ENCODE measurements around the gene TTLL10.

The TTLL10 gene

DNA sequence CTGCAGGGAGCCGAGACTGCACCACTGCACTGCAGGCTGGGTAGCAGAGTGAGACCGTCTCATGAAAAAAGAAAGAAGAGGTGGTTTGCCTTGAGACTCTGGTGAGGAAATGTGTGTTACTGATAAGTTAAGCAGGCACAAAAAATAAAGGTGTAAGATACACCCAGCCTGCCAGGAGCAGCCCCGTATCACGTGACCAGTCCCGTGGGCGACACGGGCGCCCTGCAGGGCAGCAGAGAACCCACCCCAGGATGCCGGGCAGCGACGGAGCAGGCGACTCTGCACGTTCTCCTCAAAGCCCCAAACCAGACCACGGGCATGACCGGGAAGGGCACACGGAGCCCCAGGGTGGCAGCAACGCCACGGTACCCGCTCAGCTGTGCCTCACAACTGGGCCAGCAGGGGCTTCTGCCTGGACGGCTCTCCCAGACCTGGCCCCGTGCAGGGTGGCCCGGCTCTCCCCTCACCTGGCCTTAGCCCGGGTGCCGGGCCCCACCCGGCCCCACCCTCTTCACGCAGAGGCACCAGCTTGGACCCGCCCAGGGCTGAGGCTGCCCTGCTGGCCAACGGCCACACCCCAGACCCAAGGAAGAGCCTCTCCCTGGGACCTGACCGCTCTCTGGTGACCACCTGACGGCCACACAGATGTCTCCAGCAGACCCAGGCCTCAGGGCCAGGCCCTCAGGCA, 48.4 kb downstream of the TTLL10 start:
- H3K4me1 ChIP-seq (ENCODE audit: control insufficient read depth, insufficient read depth, low read length) = no peaks in the 10 kb centered on the region
- no peak overlapping the region for H3K4me3 ChIP-seq (ENCODE audit: low read depth, low read length)
- H3K9ac ChIP-seq (ENCODE audit: low read depth, low read length) = no peak overlapping the region
- H3K27ac ChIP-seq (ENCODE audit: low read depth, low read length) = no peak overlapping the region
- no peaks in the 10 kb centered on the region for H3K9me3 ChIP-seq (ENCODE audit: control insufficient read depth, insufficient read depth, low read length)
- H3K27me3 ChIP-seq (ENCODE audit: control insufficient read depth, insufficient read depth, low read length) = no peaks in the 10 kb centered on the region
- H3K36me3 ChIP-seq (ENCODE audit: control insufficient read depth, insufficient read depth, low read length) = peaks cover 58% of the 10 kb centered on the region

DNA sequence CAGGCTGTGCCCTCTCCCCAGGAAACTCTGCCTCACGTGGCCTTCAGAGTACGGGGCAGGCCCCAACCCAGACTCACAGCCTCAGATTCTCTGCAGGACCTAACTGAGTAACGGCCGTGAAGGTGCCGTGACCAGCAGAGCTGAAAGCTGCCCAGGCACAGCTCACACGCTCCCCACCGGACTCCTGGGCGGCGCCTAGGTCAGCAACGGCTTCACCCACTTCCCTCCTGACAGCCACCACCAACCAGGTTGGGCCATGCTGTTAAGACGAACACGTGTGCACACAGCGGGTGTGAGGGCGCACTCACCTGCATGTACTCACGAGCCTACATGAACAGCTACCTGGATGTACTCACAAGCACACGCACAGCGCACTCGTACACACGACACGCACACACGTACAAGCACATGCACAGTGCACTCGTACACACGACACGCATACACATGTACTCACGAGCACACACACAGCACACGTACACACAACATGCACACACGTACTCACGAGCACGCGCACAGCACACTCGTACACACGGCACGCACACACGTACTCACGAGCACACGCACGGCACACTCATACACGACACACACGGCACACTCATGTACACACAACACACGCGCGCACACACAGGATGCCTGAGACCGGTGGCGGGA, 49.0 kb downstream of the TTLL10 start:
- no peaks in the 10 kb centered on the region for H3K9me3 ChIP-seq (ENCODE audit: control insufficient read depth, insufficient read depth, low read length)
- H3K4me1 ChIP-seq (ENCODE audit: control insufficient read depth, insufficient read depth, low read length) = no peaks in the 10 kb centered on the region
- no peak overlapping the region for H3K9ac ChIP-seq (ENCODE audit: low read depth, low read length)
- H3K4me3 ChIP-seq (ENCODE audit: low read depth, low read length) = no peak overlapping the region
- H3K27me3 ChIP-seq (ENCODE audit: control insufficient read depth, insufficient read depth, low read length) = no peaks in the 10 kb centered on the region
- H3K36me3 ChIP-seq (ENCODE audit: control insufficient read depth, insufficient read depth, low read length) = peaks cover 56% of the 10 kb centered on the region
- H3K27ac ChIP-seq (ENCODE audit: low read depth, low read length) = no peak overlapping the region

DNA sequence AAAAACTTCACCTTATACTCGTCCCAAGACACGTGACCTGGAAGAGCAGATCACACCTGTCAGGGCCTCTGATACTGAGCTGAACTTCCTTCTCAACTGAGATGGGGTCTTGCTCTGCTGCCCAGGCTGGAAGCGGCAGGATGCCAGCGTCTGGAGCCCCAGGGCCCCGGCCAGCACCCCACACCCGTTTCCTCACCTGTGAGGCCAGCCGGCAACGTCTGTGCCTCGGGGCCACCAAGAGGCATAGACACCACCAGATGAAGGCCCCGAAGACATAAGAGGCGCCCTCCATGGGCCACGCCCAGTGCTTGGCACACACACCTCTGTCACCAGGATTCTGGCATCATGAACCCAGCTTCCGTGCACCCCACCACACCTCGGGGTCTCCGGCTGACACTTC, 49.6 kb downstream of the TTLL10 start:
- H3K36me3 ChIP-seq (ENCODE audit: control insufficient read depth, insufficient read depth, low read length) = peaks cover 56% of the 10 kb centered on the region
- no peak overlapping the region for H3K4me3 ChIP-seq (ENCODE audit: low read depth, low read length)
- no peaks in the 10 kb centered on the region for H3K27me3 ChIP-seq (ENCODE audit: control insufficient read depth, insufficient read depth, low read length)
- no peaks in the 10 kb centered on the region for H3K4me1 ChIP-seq (ENCODE audit: control insufficient read depth, insufficient read depth, low read length)
- H3K9ac ChIP-seq (ENCODE audit: low read depth, low read length) = no peak overlapping the region
- no peak overlapping the region for H3K27ac ChIP-seq (ENCODE audit: low read depth, low read length)
- no peaks in the 10 kb centered on the region for H3K9me3 ChIP-seq (ENCODE audit: control insufficient read depth, insufficient read depth, low read length)

DNA sequence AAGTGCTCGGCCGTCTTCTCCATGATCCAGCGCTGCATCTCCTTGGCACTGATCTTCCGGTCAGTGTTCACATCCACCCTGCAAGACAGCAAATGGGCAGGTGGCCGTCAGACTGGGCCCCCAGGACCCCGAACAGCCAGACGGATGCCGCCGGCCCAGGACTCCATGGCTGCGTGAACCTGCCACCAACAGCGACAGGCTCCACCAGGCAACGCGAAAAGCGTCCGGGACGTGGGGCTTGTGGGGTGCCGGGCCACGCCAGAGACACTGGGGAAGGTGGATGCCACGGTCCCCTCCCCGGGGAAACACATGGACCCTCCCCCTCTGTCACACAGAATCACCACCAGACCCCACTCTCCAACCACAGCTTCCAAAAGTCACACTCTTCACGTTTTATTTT, 50.2 kb downstream of the TTLL10 start:
- Histone ChIP-seq H3K36me3 (ENCODE audit: control insufficient read depth, insufficient read depth, low read length) (peaks cover 57% of the 10 kb centered on the region), H3K4me1 (ENCODE audit: control insufficient read depth, insufficient read depth, low read length) (no peaks in the 10 kb centered on the region), H3K27ac (ENCODE audit: low read depth, low read length) (no peak overlapping the region), H3K9ac (ENCODE audit: low read depth, low read length) (no peak overlapping the region), H3K9me3 (ENCODE audit: control insufficient read depth, insufficient read depth, low read length) (no peaks in the 10 kb centered on the region), H3K4me3 (ENCODE audit: low read depth, low read length) (no peak overlapping the region), H3K27me3 (ENCODE audit: control insufficient read depth, insufficient read depth, low read length) (no peaks in the 10 kb centered on the region)

DNA sequence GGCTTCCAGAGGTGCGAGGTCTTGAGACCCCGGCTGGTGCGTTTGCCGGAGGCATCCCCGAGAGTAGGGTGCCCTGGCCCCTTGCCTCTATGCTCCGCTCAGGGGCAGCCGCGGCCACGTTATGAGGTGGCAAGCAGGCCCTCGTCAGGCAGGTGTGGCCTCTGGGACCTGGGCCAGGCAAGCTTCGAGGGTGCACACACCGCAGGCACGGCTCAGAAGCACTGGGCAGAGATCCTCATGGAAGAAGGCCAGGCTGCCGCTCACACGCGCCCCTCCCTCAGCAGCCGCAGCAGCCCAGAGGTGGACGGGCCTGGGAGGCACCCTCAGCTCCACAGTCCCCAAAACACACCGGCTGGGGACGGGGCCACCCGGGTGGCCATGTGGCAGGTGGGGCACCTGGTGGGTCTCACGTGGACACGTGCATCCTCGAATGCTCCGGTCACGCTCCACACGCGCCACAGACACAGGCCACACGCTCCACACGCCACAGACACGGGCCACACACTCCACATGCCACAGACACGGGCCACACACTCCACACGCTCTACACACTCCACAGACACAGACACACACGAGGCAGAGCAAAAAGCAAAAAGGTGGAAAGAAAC, 51.7 kb downstream of the TTLL10 start:
- Histone ChIP-seq H3K4me3 (ENCODE audit: low read depth, low read length) (no peak overlapping the region), H3K9ac (ENCODE audit: low read depth, low read length) (no peak overlapping the region), H3K27ac (ENCODE audit: low read depth, low read length) (no peak overlapping the region), H3K9me3 (ENCODE audit: control insufficient read depth, insufficient read depth, low read length) (no peaks in the 10 kb centered on the region), H3K36me3 (ENCODE audit: control insufficient read depth, insufficient read depth, low read length) (peaks cover 57% of the 10 kb centered on the region), H3K4me1 (ENCODE audit: control insufficient read depth, insufficient read depth, low read length) (no peaks in the 10 kb centered on the region), H3K27me3 (ENCODE audit: control insufficient read depth, insufficient read depth, low read length) (no peaks in the 10 kb centered on the region)

DNA sequence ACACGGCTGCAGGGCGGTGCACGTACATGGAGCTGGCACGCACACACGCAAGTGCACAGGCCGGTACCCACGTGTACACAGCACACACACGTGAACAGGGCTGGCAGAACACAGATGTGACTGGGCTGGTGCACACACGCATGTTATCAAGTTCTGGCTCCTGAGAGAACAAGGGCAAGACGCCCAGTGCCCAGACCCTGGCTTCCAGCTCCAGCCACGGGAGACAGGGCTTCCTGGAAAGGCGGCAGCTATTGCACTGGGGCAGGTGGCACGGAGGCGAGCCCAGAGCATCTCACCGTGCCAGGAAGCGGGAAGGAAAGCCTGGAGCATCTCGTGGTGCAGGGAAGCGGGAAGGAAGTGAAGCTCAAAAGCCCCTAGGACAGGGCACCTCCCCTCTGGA, 52.2 kb downstream of the TTLL10 start:
- Histone ChIP-seq H3K27me3 (ENCODE audit: control insufficient read depth, insufficient read depth, low read length) (no peaks in the 10 kb centered on the region), H3K36me3 (ENCODE audit: control insufficient read depth, insufficient read depth, low read length) (peaks cover 52% of the 10 kb centered on the region), H3K27ac (ENCODE audit: low read depth, low read length) (no peak overlapping the region), H3K9me3 (ENCODE audit: control insufficient read depth, insufficient read depth, low read length) (no peaks in the 10 kb centered on the region), H3K4me3 (ENCODE audit: low read depth, low read length) (no peak overlapping the region), H3K4me1 (ENCODE audit: control insufficient read depth, insufficient read depth, low read length) (no peaks in the 10 kb centered on the region), H3K9ac (ENCODE audit: low read depth, low read length) (no peak overlapping the region)

DNA sequence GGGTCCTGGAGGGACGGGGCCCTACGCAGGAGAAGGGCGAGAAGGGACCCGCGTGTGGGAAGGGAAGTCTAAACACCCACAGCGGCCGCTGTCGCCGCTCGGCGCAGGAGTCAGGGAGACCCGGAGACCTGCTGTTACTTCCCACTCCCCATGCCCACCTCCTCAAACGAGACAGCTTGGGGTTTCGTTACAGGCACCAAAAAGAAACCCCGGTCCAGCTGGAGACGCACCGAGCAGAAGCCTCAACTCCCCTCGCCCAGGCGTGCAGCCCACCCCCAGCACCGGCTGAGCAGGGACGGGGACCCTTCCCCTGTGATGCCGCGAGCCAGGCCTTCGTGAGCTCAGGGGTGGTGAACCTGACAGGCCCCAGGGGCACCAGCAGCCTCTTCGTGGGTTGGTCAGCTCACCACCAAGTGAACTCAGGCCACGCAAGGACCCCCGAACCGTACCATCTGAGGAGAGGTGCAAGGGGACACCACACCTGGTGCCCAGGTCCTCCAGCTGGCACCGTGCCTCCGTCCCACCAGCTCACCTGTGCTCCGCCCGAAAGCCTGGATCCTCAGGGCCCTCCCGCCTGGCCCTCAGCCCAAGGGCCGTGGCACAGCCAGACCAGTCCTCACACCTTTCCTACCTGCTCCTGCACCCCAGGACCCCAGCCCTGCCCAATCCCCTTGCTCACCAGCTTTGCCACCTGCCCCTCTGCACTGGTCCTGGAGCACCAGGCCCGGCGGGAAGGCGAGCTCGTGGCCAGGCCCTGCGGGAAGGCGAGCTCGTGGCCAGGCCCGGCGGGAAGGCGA, 53.1 kb downstream of the TTLL10 start:
- H3K27ac ChIP-seq (ENCODE audit: low read depth, low read length) = no peak overlapping the region
- peaks cover 45% of the 10 kb centered on the region for H3K36me3 ChIP-seq (ENCODE audit: control insufficient read depth, insufficient read depth, low read length)
- H3K9ac ChIP-seq (ENCODE audit: low read depth, low read length) = no peak overlapping the region
- H3K9me3 ChIP-seq (ENCODE audit: control insufficient read depth, insufficient read depth, low read length) = no peaks in the 10 kb centered on the region
- H3K4me1 ChIP-seq (ENCODE audit: control insufficient read depth, insufficient read depth, low read length) = no peaks in the 10 kb centered on the region
- H3K4me3 ChIP-seq (ENCODE audit: low read depth, low read length) = no peak overlapping the region
- H3K27me3 ChIP-seq (ENCODE audit: control insufficient read depth, insufficient read depth, low read length) = no peaks in the 10 kb centered on the region

DNA sequence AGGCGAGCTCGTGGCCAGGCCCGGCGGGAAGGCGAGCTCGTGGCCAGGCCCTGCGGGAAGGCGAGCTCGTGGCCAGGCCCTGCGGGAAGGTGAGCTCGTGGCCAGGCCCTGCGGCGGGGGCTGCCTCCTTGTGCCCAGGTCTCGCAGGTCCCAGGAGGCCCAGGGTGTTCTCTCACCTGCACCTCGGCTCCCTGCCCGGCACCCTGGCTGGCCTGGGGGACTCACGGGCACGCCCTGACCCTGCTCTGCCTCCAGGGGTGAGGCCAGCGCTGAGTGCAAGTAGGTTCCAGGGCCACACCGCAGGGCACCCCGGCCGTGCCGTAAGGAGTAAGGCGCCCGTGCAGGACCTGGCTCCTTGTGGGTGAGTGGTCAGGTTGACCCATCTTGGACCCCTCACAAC, 53.7 kb downstream of the TTLL10 start:
- H3K36me3 ChIP-seq (ENCODE audit: control insufficient read depth, insufficient read depth, low read length) = peaks cover 40% of the 10 kb centered on the region

DNA sequence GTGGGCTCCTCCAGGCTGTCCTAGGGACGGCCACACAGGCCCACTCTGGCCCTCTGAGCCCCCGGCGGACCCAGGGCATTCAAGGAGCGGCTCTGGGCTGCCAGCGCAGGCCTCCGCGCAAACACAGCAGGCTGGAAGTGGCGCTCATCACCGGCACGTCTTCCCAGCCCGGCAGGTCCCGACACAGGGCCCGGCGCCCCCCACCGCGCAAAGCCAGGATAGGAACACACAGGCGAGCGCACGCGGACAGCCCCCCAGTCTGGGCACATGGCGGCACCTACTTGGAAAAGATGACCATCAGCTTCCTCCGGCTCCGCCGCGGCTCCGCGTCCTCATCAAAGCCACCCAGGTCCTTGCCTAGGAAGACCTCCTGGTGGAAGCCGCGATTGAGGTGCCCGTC, 54.5 kb downstream of the TTLL10 start:
- H3K4me3 ChIP-seq (ENCODE audit: low read depth, low read length) = no peak overlapping the region

More for the DNA sequence above, 53.7 kb downstream of the TTLL10 start:
- Histone ChIP-seq H3K9me3 (ENCODE audit: control insufficient read depth, insufficient read depth, low read length) (no peaks in the 10 kb centered on the region), H3K27ac (ENCODE audit: low read depth, low read length) (no peak overlapping the region), H3K9ac (ENCODE audit: low read depth, low read length) (no peak overlapping the region), H3K27me3 (ENCODE audit: control insufficient read depth, insufficient read depth, low read length) (no peaks in the 10 kb centered on the region), H3K4me1 (ENCODE audit: control insufficient read depth, insufficient read depth, low read length) (no peaks in the 10 kb centered on the region), H3K4me3 (ENCODE audit: low read depth, low read length) (no peak overlapping the region)

DNA sequence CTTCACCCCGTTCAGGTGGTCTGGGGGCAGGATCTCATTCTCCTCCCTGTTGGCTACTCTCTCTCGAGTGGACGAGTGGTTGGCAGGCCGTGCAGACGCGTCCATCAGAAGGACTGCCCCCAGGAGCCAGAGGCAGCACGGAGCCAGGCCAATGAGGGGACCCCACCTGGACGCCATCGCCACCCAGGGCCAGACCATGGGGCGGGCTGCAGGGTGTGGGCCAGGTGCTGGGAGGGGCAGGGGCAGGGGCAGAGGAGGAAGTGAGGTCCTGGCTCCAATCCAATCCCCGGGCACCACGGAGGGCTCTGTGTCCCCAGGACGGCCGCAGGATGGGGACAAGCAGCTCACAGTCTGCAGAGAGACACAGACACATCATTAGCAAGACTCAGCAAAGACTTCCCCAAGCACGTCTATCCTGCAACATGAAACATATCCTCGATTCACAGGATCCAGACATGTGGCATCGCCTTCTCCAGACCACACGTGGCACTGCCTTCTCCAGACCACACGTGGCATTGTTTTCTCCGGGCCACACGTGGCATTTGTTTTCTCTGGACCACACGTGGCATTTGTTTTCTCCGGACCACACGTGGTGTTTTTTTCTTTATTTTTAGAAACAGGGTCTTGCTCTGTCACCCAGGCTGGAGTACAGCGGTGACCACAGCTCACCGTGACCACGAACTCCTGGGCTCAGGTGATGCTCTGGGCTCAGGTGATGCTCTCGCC, 55.1 kb downstream of the TTLL10 start:
- no peak overlapping the region for H3K4me3 ChIP-seq (ENCODE audit: low read depth, low read length)
- H3K9me3 ChIP-seq (ENCODE audit: control insufficient read depth, insufficient read depth, low read length) = no peaks in the 10 kb centered on the region
- H3K27ac ChIP-seq (ENCODE audit: low read depth, low read length) = no peak overlapping the region
- H3K27me3 ChIP-seq (ENCODE audit: control insufficient read depth, insufficient read depth, low read length) = no peaks in the 10 kb centered on the region
- peaks cover 31% of the 10 kb centered on the region for H3K36me3 ChIP-seq (ENCODE audit: control insufficient read depth, insufficient read depth, low read length)
- H3K9ac ChIP-seq (ENCODE audit: low read depth, low read length) = no peak overlapping the region
- no peaks in the 10 kb centered on the region for H3K4me1 ChIP-seq (ENCODE audit: control insufficient read depth, insufficient read depth, low read length)

More for the DNA sequence above, 54.5 kb downstream of the TTLL10 start:
- no peaks in the 10 kb centered on the region for H3K27me3 ChIP-seq (ENCODE audit: control insufficient read depth, insufficient read depth, low read length)
- H3K9me3 ChIP-seq (ENCODE audit: control insufficient read depth, insufficient read depth, low read length) = no peaks in the 10 kb centered on the region
- H3K4me1 ChIP-seq (ENCODE audit: control insufficient read depth, insufficient read depth, low read length) = no peaks in the 10 kb centered on the region
- H3K9ac ChIP-seq (ENCODE audit: low read depth, low read length) = no peak overlapping the region
- no peak overlapping the region for H3K27ac ChIP-seq (ENCODE audit: low read depth, low read length)
- peaks cover 32% of the 10 kb centered on the region for H3K36me3 ChIP-seq (ENCODE audit: control insufficient read depth, insufficient read depth, low read length)

Measured in HUES48 (cell line).